ENCODE data around the gene UBE2E2. TPM values are rescaled to one million over a fixed set of nuclear protein-coding genes. Genes with fewer than 3 reads are reported as not detected.

Gene UBE2E2
- polyA plus RNA-seq, 3 donors: 43.0 to 56.8 (median 53.0) TPM

- DNase-seq (ENCODE audit: extremely low read depth in 1 of 11, low read depth in 9 of 11, low spot score in 4 of 11): no peak
Observed at GRCh38 chr3:23481011-23481615, 278.0 kb downstream of the UBE2E2 start.

- DNase-seq (ENCODE audit: extremely low read depth in 1 of 11, low read depth in 9 of 11, low spot score in 4 of 11): peak in 2 of 11 donors; percentile 11 to 12
Observed at GRCh38 chr3:23481616-23482278, 278.6 kb downstream of the UBE2E2 start.

DNA sequence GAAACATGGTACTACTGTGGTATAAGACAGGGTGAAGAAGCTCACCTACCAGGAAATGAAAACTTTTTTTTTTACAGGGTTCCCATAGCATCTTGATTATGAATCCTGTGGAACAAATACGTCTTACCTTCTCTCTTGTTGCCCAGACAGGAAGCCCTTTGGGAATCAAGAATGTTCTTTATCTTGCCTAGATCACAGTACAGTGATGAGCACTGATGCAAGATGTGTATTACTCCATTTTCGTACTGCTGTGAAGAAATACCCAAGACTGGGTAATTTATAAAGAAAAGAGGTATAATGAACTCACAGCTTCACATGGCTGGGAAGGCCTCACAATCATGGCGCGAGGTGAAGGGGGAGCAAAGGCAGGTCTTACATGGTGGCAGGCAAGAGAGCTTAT lies 281.3 kb downstream of the UBE2E2 start:
- DNase-seq (ENCODE audit: extremely low read depth in 1 of 11, low read depth in 9 of 11, low spot score in 4 of 11): no peak

DNA sequence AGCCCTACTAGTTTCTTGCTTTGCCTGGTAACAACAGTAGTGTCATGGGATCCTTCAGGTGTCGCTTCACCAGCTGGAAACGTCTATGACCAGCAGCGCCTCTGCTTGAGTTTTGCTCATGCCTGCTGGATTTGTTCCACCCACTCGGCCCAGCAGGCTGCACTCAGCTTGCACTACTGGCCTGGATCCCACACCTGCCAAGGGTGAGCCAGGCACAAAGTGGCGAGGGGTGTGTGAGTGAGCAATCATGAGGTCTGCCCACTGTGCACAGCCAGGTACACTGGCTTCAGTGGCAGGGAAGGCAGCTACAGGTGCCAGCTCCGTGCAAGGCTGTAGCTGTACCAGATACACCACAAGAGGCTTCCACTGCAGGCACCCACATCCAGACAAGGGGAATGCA lies 282.8 kb downstream of the UBE2E2 start:
- DNase-seq (ENCODE audit: extremely low read depth in 1 of 11, low read depth in 9 of 11, low spot score in 4 of 11): no peak

DNA sequence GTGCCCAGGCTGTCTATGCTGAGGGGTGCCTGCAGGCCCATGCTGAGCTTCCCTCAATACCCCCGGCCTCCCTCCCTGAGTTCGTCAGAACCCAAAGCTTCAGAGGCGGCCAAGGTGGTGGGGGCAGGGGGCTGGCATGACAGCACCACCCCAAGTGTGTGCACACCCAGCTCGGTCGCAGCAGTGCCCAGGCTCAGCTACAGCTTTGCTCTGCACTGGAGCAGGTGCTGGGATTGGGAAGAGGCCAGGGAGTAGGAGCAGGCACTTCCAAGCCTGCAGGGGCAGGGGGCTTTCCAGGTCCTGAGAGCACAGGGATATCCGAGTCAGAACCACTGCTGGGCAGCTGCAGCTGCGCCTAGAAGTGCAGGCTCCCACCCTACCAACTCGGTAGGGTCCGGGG lies 283.9 kb downstream of the UBE2E2 start:
- DNase-seq (ENCODE audit: extremely low read depth in 1 of 11, low read depth in 9 of 11, low spot score in 4 of 11): no peak

- no peak for DNase-seq (ENCODE audit: extremely low read depth in 1 of 11, low read depth in 9 of 11, low spot score in 4 of 11)
Observed at GRCh38 chr3:23488618-23489017, 285.5 kb downstream of the UBE2E2 start.

- no peak for DNase-seq (ENCODE audit: extremely low read depth in 1 of 11, low read depth in 9 of 11, low spot score in 4 of 11)
Observed at GRCh38 chr3:23489300-23490158, 286.4 kb downstream of the UBE2E2 start.

DNA sequence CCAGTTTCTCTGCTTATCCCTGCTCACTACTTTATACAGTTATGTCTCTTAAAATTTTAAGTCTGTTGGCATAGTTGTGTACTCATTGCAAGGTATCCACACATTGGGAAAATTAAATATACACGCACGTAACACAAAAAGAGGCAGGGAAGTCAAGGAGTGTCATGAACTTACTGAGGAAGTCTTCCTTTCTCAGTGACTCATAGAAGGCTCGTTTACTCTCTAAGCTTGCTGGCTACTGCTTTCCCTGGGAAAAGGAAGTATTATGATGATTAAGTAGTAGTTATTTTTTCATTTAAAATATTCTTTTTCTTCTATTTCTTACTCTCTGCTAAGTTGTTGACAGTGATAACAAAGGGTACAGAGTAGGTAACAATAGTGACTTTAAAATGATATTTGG lies 287.3 kb downstream of the UBE2E2 start:
- no peak for DNase-seq (ENCODE audit: extremely low read depth in 1 of 11, low read depth in 9 of 11, low spot score in 4 of 11)

DNA sequence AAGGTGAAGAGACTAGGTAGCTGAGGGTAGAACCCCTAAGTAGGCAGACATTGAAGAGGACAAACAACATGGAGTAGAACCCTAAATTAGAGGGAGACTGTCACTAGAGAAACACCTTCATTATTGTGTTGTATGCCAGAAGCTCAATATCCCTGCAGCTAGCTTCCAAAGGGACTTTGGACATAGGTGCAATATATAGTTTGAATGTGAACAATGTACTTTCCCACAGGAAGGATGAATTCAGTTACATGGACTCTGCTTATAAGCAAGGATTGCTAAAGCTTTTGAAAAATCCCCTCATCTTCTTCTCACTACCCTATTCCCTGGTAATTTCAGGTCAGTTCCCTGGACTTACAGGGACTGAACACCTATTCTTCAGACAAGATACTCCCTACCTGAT lies 288.9 kb downstream of the UBE2E2 start:
- DNase-seq (ENCODE audit: extremely low read depth in 1 of 11, low read depth in 9 of 11, low spot score in 4 of 11): no peak

DNA sequence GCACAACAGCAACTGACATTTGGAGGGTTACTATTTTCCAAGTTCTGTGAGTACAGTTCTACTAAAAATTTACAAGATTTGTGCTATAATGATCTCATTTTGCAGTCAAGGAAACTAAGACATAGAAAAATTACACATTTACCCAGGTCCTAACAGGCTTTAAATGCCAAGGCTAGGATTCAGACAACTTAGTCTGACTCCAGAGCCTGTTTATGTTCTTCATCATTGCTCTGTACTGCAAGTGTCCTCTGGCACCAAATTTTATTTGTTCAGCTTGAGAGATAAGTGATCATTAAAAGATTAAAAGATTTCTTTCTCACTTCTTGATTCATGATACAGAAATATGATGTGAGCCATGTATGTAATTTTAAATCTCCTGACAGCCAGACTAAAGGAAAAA lies 290.8 kb downstream of the UBE2E2 start:
- DNase-seq (ENCODE audit: extremely low read depth in 1 of 11, low read depth in 9 of 11, low spot score in 4 of 11): no peak

GRCh38 chr3:23494967-23495366 lies 291.8 kb downstream of the UBE2E2 start:
- DNase-seq (ENCODE audit: extremely low read depth in 1 of 11, low read depth in 9 of 11, low spot score in 4 of 11): no peak

DNA sequence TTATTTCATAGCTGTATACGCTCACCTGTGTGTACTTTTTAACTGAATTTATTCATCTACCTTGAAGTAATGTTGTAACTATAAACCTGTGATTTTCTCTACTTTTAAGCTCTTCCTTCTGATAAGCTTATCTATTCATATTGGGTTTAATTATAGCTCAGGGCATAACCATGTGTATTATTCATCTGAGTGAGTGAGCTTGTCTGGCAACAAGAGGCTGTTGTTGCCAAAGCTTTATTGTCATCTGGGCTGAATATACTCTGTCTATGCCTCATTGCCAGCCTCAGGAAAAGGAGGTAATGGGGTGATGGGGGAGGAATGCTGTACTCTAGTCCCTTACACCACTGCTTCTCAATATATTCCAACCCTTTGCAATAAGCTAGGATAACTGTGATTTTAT lies 292.4 kb downstream of the UBE2E2 start:
- DNase-seq (ENCODE audit: extremely low read depth in 1 of 11, low read depth in 9 of 11, low spot score in 4 of 11): no peak

GRCh38 chr3:23496165-23496564 lies 293.0 kb downstream of the UBE2E2 start:
- no peak for DNase-seq (ENCODE audit: extremely low read depth in 1 of 11, low read depth in 9 of 11, low spot score in 4 of 11)

DNA sequence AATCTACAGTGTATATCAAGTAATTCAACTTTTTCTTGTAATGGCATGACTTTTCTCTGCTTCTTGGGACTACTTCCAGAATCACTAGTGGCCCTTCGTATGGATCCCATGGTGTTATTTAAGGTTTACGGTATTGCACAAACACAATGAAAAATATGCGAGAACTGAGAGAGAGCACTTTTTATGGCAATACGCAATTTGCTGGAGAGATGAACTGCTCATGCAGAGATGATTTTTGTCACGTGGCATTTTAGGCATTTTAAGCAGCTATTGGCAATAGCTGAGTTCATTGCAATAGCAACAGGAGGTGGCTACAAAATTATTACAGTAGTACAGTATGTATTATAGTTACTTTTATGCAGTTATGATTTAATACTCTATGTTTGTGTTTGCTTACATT lies 294.0 kb downstream of the UBE2E2 start:
- no peak for DNase-seq (ENCODE audit: extremely low read depth in 1 of 11, low read depth in 9 of 11, low spot score in 4 of 11)

DNA sequence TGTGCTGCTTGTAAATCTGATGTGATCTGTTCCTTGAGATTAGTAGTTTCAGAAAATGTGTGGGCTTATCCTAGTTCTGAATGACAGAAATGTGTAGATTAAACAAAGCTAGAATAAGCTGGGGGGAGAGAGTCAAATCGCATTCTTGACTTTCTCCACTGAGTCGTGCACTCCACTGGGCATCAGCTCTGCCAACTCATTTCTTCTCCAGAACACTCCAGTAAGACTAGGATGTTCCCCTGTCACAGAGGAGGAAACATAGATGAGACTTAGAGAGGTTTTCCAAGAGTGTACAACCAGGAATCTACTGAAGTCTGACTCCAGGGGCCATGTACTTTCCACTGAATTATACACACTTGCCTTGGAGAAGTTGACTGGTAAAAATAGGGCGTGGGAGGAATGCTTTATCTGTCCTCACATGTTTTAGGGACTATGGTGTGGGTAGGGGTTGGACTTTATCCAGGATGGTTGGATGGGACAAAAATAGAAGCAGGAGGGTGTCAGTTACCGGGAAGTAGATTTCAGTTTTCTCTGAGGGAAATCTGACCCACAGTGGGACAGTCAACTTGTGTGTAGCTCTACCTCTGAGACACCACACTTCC lies 298.2 kb downstream of the UBE2E2 start:
- no peak for DNase-seq (ENCODE audit: extremely low read depth in 1 of 11, low read depth in 9 of 11, low spot score in 4 of 11)

GRCh38 chr3:23508464-23508863 lies 305.3 kb downstream of the UBE2E2 start:
- DNase-seq (ENCODE audit: extremely low read depth in 1 of 11, low read depth in 9 of 11, low spot score in 4 of 11): no peak

GRCh38 chr3:23518441-23518840 lies 315.3 kb downstream of the UBE2E2 start:
- DNase-seq (ENCODE audit: extremely low read depth in 1 of 11, low read depth in 9 of 11, low spot score in 4 of 11): no peak

GRCh38 chr3:23519314-23520208 lies 316.4 kb downstream of the UBE2E2 start:
- DNase-seq (ENCODE audit: extremely low read depth in 1 of 11, low read depth in 9 of 11, low spot score in 4 of 11): no peak

- DNase-seq (ENCODE audit: extremely low read depth in 1 of 11, low read depth in 9 of 11, low spot score in 4 of 11): no peak
Observed at GRCh38 chr3:23527326-23527725, 324.2 kb downstream of the UBE2E2 start.

Measured in renal cortex interstitium (tissue), 11 donors.